CD14-positive monocyte (primary cell): ENCODE results near the gene CAMK1D. TPM values are rescaled to one million over a fixed set of nuclear protein-coding genes. Genes with fewer than 3 reads are reported as not detected.

Experiments
- DNase-seq, 3 donors: peaks; one replicate each; pipeline ENCODE4 v3.0.0-alpha.2; 2011 to 2022
- H2AFZ ChIP-seq: 2 replicates; pipeline ENCODE4 v1.6.0; 2012; ENCODE audit warnings: mild to moderate bottlenecking, low read depth, low read length, inconsistent platforms; ENCODE audit not compliant: insufficient read depth, poor library complexity, severe bottlenecking
- H3K27ac ChIP-seq, 2 donors: 1 replicate in 1 of 2; 2 replicates in 1 of 2; pipeline ENCODE4 v1.5.1; 2012 to 2013; ENCODE audit warnings: low read length in 2 of 2, control low read depth in 1 of 2, inconsistent platforms in 1 of 2, low read depth in 1 of 2, mild to moderate bottlenecking in 1 of 2
- H3K27me3 ChIP-seq, 2 donors: one replicate each; pipeline versions ENCODE4 v1.6.0 to v1.6.1; 2011 to 2013; ENCODE audit warnings: low read length in 2 of 2; ENCODE audit not compliant: control insufficient read depth in 2 of 2, insufficient read depth in 2 of 2
- H3K36me3 ChIP-seq, 2 donors: replicated peaks in 1 of 2; 1 replicate in 1 of 2; 2 replicates in 1 of 2; pipeline versions ENCODE4 v1.5.1 to v1.6.1; 2012 to 2013; ENCODE audit warnings: low read length in 2 of 2, control low read depth in 1 of 2, inconsistent platforms in 1 of 2, mild to moderate bottlenecking in 1 of 2; ENCODE audit not compliant: insufficient read depth in 2 of 2, control insufficient read depth in 1 of 2
- H3K4me1 ChIP-seq, 2 donors: 1 replicate in 1 of 2; 2 replicates in 1 of 2; pipeline versions ENCODE4 v1.5.1 to v1.6.1; 2012 to 2013; ENCODE audit warnings: low read length in 2 of 2, control low read depth in 1 of 2, inconsistent platforms in 1 of 2, mild to moderate bottlenecking in 1 of 2, moderate library complexity in 1 of 2; ENCODE audit not compliant: insufficient read depth in 2 of 2, control insufficient read depth in 1 of 2
- H3K4me2 ChIP-seq: replicated peaks from 2 replicates; pipeline ENCODE3; 2012; ENCODE audit warnings: low read length, moderate library complexity, mild to moderate bottlenecking; ENCODE audit not compliant: poor library complexity, severe bottlenecking; ENCODE audit errors: extremely low read depth
- H3K4me3 ChIP-seq, 3 experiments: fragments of 200-600 bp in 1 of 3; sonication (generic) in 1 of 3; replicated peaks in 1 of 3; 1 replicate in 2 of 3; 2 replicates in 1 of 3; pipeline ENCODE4 v1.5.1; 2011 to 2013; ENCODE audit warnings: low read length in 3 of 3, mild to moderate bottlenecking in 3 of 3, control low read depth in 2 of 3, low read depth in 2 of 3, inconsistent platforms in 1 of 3, moderate library complexity in 1 of 3
- H3K79me2 ChIP-seq: 2 replicates; pipeline ENCODE4 v1.6.0; 2012; ENCODE audit warnings: mild to moderate bottlenecking, control low read depth, inconsistent platforms, low read length, moderate library complexity; ENCODE audit not compliant: insufficient read depth
- H3K9ac ChIP-seq: 2 replicates; pipeline ENCODE4 v1.6.0; 2017; ENCODE audit warnings: low read length, mild to moderate bottlenecking; ENCODE audit not compliant: insufficient read depth, poor library complexity, severe bottlenecking
- H3K9me3 ChIP-seq, 2 donors: replicated peaks in 1 of 2; 1 replicate in 1 of 2; 2 replicates in 1 of 2; pipeline versions ENCODE4 v1.5.1 to v1.6.1; 2012 to 2013; ENCODE audit warnings: low read length in 2 of 2, control low read depth in 1 of 2; ENCODE audit not compliant: control insufficient read depth in 1 of 2, insufficient read depth in 1 of 2
- H4K20me1 ChIP-seq: 2 replicates; pipeline ENCODE4 v1.6.0; 2012; ENCODE audit warnings: mild to moderate bottlenecking, low read length, control low read depth, moderate library complexity; ENCODE audit not compliant: insufficient read depth
- H3K27ac Mint-ChIP-seq, 7 donors: one replicate each; pipeline ENCODE4 v1.8.0; 2020; ENCODE audit warnings: mild to moderate bottlenecking in 7 of 7, mixed read lengths in 7 of 7, moderate library complexity in 6 of 7, inconsistent platforms in 2 of 7
- H3K27me3 Mint-ChIP-seq, 3 donors: one replicate each; pipeline ENCODE4 v1.8.0; 2021 to 2022; ENCODE audit warnings: low read depth in 3 of 3, mild to moderate bottlenecking in 3 of 3, mixed read lengths in 3 of 3, moderate library complexity in 3 of 3, inconsistent platforms in 1 of 3
- H3K36me3 Mint-ChIP-seq, 2 donors: one replicate each; pipeline ENCODE4 v1.8.0; 2020; ENCODE audit warnings: mixed read lengths in 2 of 2, inconsistent platforms in 1 of 2, mild to moderate bottlenecking in 1 of 2
- H3K4me1 Mint-ChIP-seq: one replicate; pipeline ENCODE4 v1.8.0; 2020; ENCODE audit warnings: mild to moderate bottlenecking, mixed read lengths
- H3K4me3 Mint-ChIP-seq, 2 donors: one replicate each; pipeline ENCODE4 v1.8.0; 2020; ENCODE audit warnings: mild to moderate bottlenecking in 2 of 2, mixed read lengths in 2 of 2, moderate library complexity in 1 of 2
- H3K9me3 Mint-ChIP-seq, 7 donors: one replicate each; pipeline ENCODE4 v1.8.0; 2020 to 2022; ENCODE audit warnings: mixed read lengths in 7 of 7, mild to moderate bottlenecking in 6 of 7, moderate library complexity in 6 of 7, inconsistent platforms in 2 of 7
- WGBS: methylation state at CpG from one replicate; pipeline ENCODE4 v1.1.5; 2013; ENCODE audit warnings: missing lambda C conversion rate; ENCODE audit not compliant: insufficient coverage; 5-methylcytosine and 5-hydroxymethylcytosine counted together
- intact Hi-C, 2 donors: fragments of 100-400 bp; cut with micrococcal nuclease; formaldehyde crosslinking; loops; one replicate each; pipeline versions ENCODE4 v1.15.0 to v1.15.1; 2023
- polyA plus RNA-seq, 3 donors: library from polyadenylated mRNA; depleted of rRNA in 1 of 3; unstranded in 2 of 3; stranded (reverse) in 1 of 3; fragments of 300-500 nt in 2 of 3; fragments of >200 nt in 1 of 3; fragmentation: Illumina TruSeq in 2 of 3; gene quantifications; 1 replicate in 2 of 3; 2 replicates in 1 of 3; pipeline ENCODE4 v1.2.3, GENCODE V29; 2012 to 2021
- TF ChIP-seq, protein P1 (sequence below): fragments of 200-600 bp; IDR thresholded peaks from one replicate; pipeline ENCODE4 v1.8.0; 2022; ENCODE audit warnings: antibody characterized with exemption, mild to moderate bottlenecking

CAMK1D gene
- polyA plus RNA-seq, 3 donors: 6.7 to 11.8 (median 7.1) TPM

GRCh38 chr10:12638103-12638502 is 288.8 kb downstream of the CAMK1D start:
- H3K36me3 ChIP-seq: no peaks in the 10 kb centered on the region
- no peak overlapping the region for H3K4me2 ChIP-seq
- no peak overlapping the region for H2AFZ ChIP-seq
- Mint-ChIP-seq H3K27ac (no peak overlapping the region), H3K27me3 (peaks cover 0 to 4% (median 0%) of the 10 kb centered on the region in 3 donors), H3K4me1 (peaks cover 6% of the 10 kb centered on the region), H3K9me3 (peaks cover 0 to 2% (median 0%) of the 10 kb centered on the region in 7 donors), H3K36me3 (no peaks in the 10 kb centered on the region), H3K4me3 (no peak overlapping the region)
- no peaks in the 10 kb centered on the region for H3K79me2 ChIP-seq
- TF ChIP-seq, protein P1, sequence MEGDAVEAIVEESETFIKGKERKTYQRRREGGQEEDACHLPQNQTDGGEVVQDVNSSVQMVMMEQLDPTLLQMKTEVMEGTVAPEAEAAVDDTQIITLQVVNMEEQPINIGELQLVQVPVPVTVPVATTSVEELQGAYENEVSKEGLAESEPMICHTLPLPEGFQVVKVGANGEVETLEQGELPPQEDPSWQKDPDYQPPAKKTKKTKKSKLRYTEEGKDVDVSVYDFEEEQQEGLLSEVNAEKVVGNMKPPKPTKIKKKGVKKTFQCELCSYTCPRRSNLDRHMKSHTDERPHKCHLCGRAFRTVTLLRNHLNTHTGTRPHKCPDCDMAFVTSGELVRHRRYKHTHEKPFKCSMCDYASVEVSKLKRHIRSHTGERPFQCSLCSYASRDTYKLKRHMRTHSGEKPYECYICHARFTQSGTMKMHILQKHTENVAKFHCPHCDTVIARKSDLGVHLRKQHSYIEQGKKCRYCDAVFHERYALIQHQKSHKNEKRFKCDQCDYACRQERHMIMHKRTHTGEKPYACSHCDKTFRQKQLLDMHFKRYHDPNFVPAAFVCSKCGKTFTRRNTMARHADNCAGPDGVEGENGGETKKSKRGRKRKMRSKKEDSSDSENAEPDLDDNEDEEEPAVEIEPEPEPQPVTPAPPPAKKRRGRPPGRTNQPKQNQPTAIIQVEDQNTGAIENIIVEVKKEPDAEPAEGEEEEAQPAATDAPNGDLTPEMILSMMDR: no peak
- H3K4me1 ChIP-seq: no peaks in the 10 kb centered on the region
- no peak overlapping the region for H3K27ac ChIP-seq
- H3K9ac ChIP-seq: no peak overlapping the region
- no peaks in the 10 kb centered on the region for H3K27me3 ChIP-seq
- DNase-seq: no peak
- H4K20me1 ChIP-seq: peaks cover 43% of the 10 kb centered on the region
- 57% methylated on average over 7 of the region's 7 CpGs for WGBS
- H3K9me3 ChIP-seq: no peaks in the 10 kb centered on the region
- H3K4me3 ChIP-seq: no peak overlapping the region
- intact Hi-C loops: no loop called here

DNA sequence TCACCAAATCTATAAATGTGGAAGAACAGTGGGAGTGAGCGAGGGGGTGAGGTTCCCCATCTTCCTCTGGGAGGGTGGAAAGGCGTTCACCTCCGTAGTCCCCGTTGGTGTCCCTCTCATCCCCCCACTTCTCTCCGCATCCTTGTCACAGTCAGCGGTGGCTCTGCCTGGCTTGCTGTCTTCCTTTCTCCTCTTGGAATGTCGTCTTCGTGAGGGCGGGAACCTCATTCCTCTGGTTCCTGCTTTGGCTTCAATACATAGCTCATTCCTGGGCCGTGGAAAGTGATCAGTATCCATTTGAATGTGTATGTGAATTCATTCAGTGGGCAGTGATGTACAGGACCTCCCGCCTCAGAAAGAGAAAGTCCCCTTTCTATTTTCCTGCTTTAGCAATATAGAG is 289.4 kb downstream of the CAMK1D start:
- Mint-ChIP-seq H3K36me3 (no peaks in the 10 kb centered on the region), H3K9me3 (peaks cover 0 to 2% (median 0%) of the 10 kb centered on the region in 7 donors), H3K4me1 (peaks cover 6% of the 10 kb centered on the region), H3K27me3 (peaks cover 0 to 4% (median 0%) of the 10 kb centered on the region in 3 donors), H3K4me3 (no peak overlapping the region), H3K27ac (no peak overlapping the region)
- H3K9me3 ChIP-seq: no peaks in the 10 kb centered on the region
- H3K9ac ChIP-seq: no peak overlapping the region
- intact Hi-C loops: no loop called here
- 100% methylated on average over 3 of the region's 11 CpGs for WGBS
- H2AFZ ChIP-seq: no peak overlapping the region
- H3K4me3 ChIP-seq: no peak overlapping the region
- no peak for DNase-seq
- H4K20me1 ChIP-seq: peaks cover 44% of the 10 kb centered on the region
- H3K4me2 ChIP-seq: no peak overlapping the region
- no peaks in the 10 kb centered on the region for H3K79me2 ChIP-seq
- H3K36me3 ChIP-seq: no peaks in the 10 kb centered on the region
- no peaks in the 10 kb centered on the region for H3K4me1 ChIP-seq
- TF ChIP-seq, protein P1: no peak
- H3K27ac ChIP-seq: no peak overlapping the region
- no peaks in the 10 kb centered on the region for H3K27me3 ChIP-seq
